Measurements from ENCODE around the gene TRIM39.
"Not testable (repeated sequence)": the region's sequence is repeated elsewhere in the genome, so short reads cannot be mapped to it uniquely, and the experiment has no call there.

Gene TRIM39

DNA sequence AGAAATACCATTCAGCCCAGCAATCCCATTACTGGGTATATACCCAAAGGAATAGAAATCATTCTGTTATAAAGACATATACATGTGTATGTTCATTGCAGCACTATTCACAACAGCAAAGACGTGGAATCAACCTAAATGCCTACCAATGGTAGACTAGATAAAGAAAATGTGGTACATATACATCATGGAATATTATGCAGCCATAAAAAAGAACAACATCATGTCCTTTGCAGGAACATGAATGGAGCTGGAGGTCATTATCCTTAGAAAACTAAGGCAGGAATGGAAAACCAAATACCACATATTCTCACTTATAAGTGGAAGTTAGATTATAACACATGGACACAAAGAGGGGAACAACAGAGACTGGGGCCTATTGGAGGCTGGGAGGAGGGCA lies 42.6 kb downstream of the TRIM39 start:
- DNase-seq = not testable (repeated sequence)

DNA sequence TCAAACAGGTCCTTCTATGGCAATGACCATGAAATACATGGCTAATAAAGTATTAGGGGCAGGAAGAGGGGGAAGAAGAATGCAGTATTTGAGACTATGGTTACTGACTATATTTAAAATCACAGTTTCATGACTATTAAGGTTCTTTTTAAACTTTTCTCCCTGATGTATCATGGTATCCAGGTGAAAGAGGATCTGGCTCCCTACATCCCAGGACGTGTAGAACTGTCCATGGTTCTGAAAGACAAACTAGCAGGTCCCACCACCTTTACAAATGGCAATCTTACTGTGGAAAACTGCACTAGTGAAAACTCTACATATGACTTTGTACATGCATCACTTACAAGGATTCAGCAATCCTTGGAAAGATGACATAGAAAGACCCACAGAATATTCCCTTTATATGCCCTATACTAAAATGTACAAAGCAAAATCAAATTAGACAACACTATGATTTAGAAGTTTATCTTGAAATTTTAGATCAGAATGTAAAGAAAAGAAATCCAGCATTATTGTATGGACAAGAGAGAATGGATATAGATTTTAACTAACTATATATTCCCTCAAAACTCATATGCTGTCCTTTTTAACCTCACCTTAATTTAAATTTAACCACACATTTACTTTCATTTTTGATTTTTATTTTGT lies 51.7 kb downstream of the TRIM39 start:
- no peak for DNase-seq

DNA sequence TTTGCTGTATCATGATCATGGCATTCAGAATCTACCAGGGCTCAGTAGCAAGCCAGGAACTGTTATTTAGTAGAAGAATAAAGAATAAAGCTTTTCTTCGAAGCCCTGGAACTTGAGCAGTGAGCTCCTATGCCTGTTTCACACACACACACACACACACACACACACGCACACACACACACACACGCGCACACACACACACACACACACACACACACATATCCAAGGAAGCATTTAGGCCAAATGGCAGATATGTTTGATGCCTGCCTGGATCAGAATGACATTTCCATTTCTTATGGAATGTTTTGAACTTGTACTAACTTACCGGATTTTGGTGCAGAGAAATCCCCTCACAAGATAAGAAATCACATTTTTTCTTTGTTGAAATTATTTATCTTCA lies 53.7 kb downstream of the TRIM39 start:
- no peak for DNase-seq

DNA sequence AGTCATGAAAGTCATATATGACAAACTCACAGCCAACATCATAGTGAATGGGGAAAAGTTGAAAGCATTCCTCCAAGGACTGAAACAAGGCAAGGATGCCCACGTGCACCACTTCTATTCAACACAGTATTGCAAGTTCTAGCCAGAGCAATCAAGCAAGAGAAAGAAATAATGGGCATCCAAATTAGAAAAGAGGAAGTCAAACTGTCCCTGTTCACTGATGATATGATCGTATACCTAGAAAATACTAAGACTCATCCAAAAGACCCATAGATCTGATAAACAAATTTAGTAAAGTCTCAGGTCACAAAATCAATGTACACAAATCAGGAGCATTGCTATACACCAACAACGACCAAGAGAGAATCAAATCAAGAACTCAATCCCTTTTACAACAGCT lies 59.4 kb downstream of the TRIM39 start:
- no peak for DNase-seq

DNA sequence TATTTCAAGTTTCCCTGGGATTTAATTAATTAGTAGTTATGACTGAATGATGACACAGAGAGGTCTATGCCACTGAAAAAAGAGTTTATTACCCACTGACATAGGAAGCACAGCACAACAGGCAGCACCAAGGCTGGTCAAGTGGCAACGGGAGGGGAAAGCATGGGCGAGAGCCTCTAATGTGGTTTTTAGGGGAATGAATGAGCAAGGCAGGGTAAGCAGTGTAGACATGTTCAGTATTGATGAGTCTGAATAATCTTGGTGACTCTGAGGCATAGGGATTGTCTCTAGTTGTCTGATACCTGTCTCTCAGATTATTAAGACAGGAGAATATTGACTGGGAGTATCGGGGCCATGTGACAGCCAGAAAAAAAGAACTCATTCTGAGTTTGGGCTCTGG lies 64.5 kb downstream of the TRIM39 start:
- DNase-seq = no peak

Measured in T-helper 1 cell (primary cell).